Measurements from ENCODE around the gene PHACTR1. TPM values are rescaled to one million over a fixed set of nuclear protein-coding genes. Genes with fewer than 3 reads are reported as not detected.

The PHACTR1 gene
- total and polyA plus RNA-seq, 4 experiments from 2014 or later: 0.03 to 0.44 (median 0.42) TPM

GRCh38 chr6:13025893-13026499 is 309.4 kb downstream of the PHACTR1 start:
- peaks cover 12 to 20% of the 10 kb centered on the region in 2 donors for H3K27me3 Mint-ChIP-seq
- Histone ChIP-seq H3K27me3 (ENCODE audit: insufficient read depth, low read length) (no peaks in the 10 kb centered on the region), H3K27ac (ENCODE audit: low read depth, low read length) (no peak overlapping the region), H3K36me3 (ENCODE audit: insufficient read depth, low read length) (no peaks in the 10 kb centered on the region), H3K9me3 (ENCODE audit: control insufficient read depth in 1 of 2, low read length in 2 of 2) (no peaks in the 10 kb centered on the region), H3K4me1 (ENCODE audit: insufficient read depth, low read length) (no peaks in the 10 kb centered on the region), H3K4me3 (ENCODE audit: low read length in 2 of 2) (no peak overlapping the region)
- no peaks in the 10 kb centered on the region for H3K4me1 Mint-ChIP-seq
- H3K36me3 Mint-ChIP-seq: no peaks in the 10 kb centered on the region
- no peak overlapping the region for H3K4me3 Mint-ChIP-seq
- no peak for DNase-seq
- peaks cover 0 to 2% (median 0%) of the 10 kb centered on the region in 8 donors for H3K9me3 Mint-ChIP-seq
- intact Hi-C loops (cut with micrococcal nuclease): no loop called here
- POLR2A ChIA-PET (ENCODE audit: partially characterized antibody): no interaction called here
- CTCF ChIA-PET (ENCODE audit: partially characterized antibody): no interaction called here
- no peak overlapping the region for H3K27ac Mint-ChIP-seq

- Histone ChIP-seq H3K27me3 (ENCODE audit: insufficient read depth, low read length) (no peaks in the 10 kb centered on the region), H3K36me3 (ENCODE audit: insufficient read depth, low read length) (no peaks in the 10 kb centered on the region), H3K27ac (ENCODE audit: low read depth, low read length) (no peak overlapping the region), H3K4me1 (ENCODE audit: insufficient read depth, low read length) (no peaks in the 10 kb centered on the region), H3K9me3 (ENCODE audit: control insufficient read depth in 1 of 2, low read length in 2 of 2) (no peaks in the 10 kb centered on the region), H3K4me3 (ENCODE audit: low read length in 2 of 2) (no peak overlapping the region)
- no peak for DNase-seq
- H3K36me3 Mint-ChIP-seq: no peaks in the 10 kb centered on the region
- peaks cover 0 to 2% (median 0%) of the 10 kb centered on the region in 8 donors for H3K9me3 Mint-ChIP-seq
- intact Hi-C loops (cut with micrococcal nuclease): no loop called here
- ChIA-PET POLR2A (ENCODE audit: partially characterized antibody) (no interaction called here), CTCF (ENCODE audit: partially characterized antibody) (no interaction called here)
- H3K4me1 Mint-ChIP-seq: no peaks in the 10 kb centered on the region
- peaks cover 10 to 16% of the 10 kb centered on the region in 2 donors for H3K27me3 Mint-ChIP-seq
- peak overlapping the region in 1 of 8 donors; percentile 32 for H3K4me3 Mint-ChIP-seq
- H3K27ac Mint-ChIP-seq: peak overlapping the region in 1 of 7 donors; percentile 7
Observed at GRCh38 chr6:13026557-13026956, 310.0 kb downstream of the PHACTR1 start.

- Histone ChIP-seq H3K4me1 (ENCODE audit: insufficient read depth, low read length) (no peaks in the 10 kb centered on the region), H3K27me3 (ENCODE audit: insufficient read depth, low read length) (no peaks in the 10 kb centered on the region), H3K9me3 (ENCODE audit: control insufficient read depth in 1 of 2, low read length in 2 of 2) (no peaks in the 10 kb centered on the region), H3K27ac (ENCODE audit: low read depth, low read length) (no peak overlapping the region), H3K36me3 (ENCODE audit: insufficient read depth, low read length) (no peaks in the 10 kb centered on the region), H3K4me3 (ENCODE audit: low read length in 2 of 2) (no peak overlapping the region)
- ChIA-PET POLR2A (ENCODE audit: partially characterized antibody) (no interaction called here), CTCF (ENCODE audit: partially characterized antibody) (no interaction called here)
- Mint-ChIP-seq H3K9me3 (peaks cover 0 to 2% (median 0%) of the 10 kb centered on the region in 8 donors), H3K4me3 (no peak overlapping the region), H3K4me1 (no peaks in the 10 kb centered on the region), H3K27ac (no peak overlapping the region), H3K36me3 (no peaks in the 10 kb centered on the region), H3K27me3 (peaks cover 10 to 16% of the 10 kb centered on the region in 2 donors)
- no peak for DNase-seq
- intact Hi-C loops (cut with micrococcal nuclease): no loop called here
Observed at GRCh38 chr6:13027207-13027606, 310.6 kb downstream of the PHACTR1 start.

GRCh38 chr6:13030396-13030795 is 313.8 kb downstream of the PHACTR1 start:
- no peak overlapping the region for H3K4me3 Mint-ChIP-seq
- no peak overlapping the region for H3K4me3 ChIP-seq (ENCODE audit: low read length in 2 of 2)
- no peak overlapping the region for H3K27ac Mint-ChIP-seq
- peaks cover 0 to under 1% (median 0%) of the 10 kb centered on the region in 8 donors for H3K9me3 Mint-ChIP-seq
- H3K27me3 Mint-ChIP-seq: peaks cover 10% of the 10 kb centered on the region in 2 donors
- no peaks in the 10 kb centered on the region for H3K4me1 Mint-ChIP-seq
- CTCF ChIA-PET (ENCODE audit: partially characterized antibody): no interaction called here
- intact Hi-C loops (cut with micrococcal nuclease): no loop called here
- H3K27me3 ChIP-seq (ENCODE audit: insufficient read depth, low read length): no peaks in the 10 kb centered on the region
- no peaks in the 10 kb centered on the region for H3K36me3 Mint-ChIP-seq
- H3K27ac ChIP-seq (ENCODE audit: low read depth, low read length): no peak overlapping the region
- POLR2A ChIA-PET (ENCODE audit: partially characterized antibody): no interaction called here
- H3K36me3 ChIP-seq (ENCODE audit: insufficient read depth, low read length): no peaks in the 10 kb centered on the region
- no peaks in the 10 kb centered on the region for H3K9me3 ChIP-seq (ENCODE audit: control insufficient read depth in 1 of 2, low read length in 2 of 2)
- H3K4me1 ChIP-seq (ENCODE audit: insufficient read depth, low read length): no peaks in the 10 kb centered on the region
- DNase-seq: no peak

- POLR2A ChIA-PET (ENCODE audit: partially characterized antibody): no interaction called here
- CTCF ChIA-PET (ENCODE audit: partially characterized antibody): no interaction called here
- Histone ChIP-seq H3K9me3 (ENCODE audit: control insufficient read depth in 1 of 2, low read length in 2 of 2) (no peaks in the 10 kb centered on the region), H3K27me3 (ENCODE audit: insufficient read depth, low read length) (no peaks in the 10 kb centered on the region), H3K4me3 (ENCODE audit: low read length in 2 of 2) (no peak overlapping the region), H3K36me3 (ENCODE audit: insufficient read depth, low read length) (no peaks in the 10 kb centered on the region), H3K27ac (ENCODE audit: low read depth, low read length) (no peak overlapping the region), H3K4me1 (ENCODE audit: insufficient read depth, low read length) (no peaks in the 10 kb centered on the region)
- Mint-ChIP-seq H3K4me3 (no peak overlapping the region), H3K9me3 (peaks cover 0 to 4% (median 0%) of the 10 kb centered on the region in 8 donors), H3K27me3 (peaks cover 10 to 18% of the 10 kb centered on the region in 2 donors), H3K27ac (no peak overlapping the region), H3K36me3 (no peaks in the 10 kb centered on the region), H3K4me1 (no peaks in the 10 kb centered on the region)
- intact Hi-C loops (cut with micrococcal nuclease): no loop called here
- DNase-seq: no peak
Observed at GRCh38 chr6:13032566-13032965, 316.0 kb downstream of the PHACTR1 start.

GRCh38 chr6:13033145-13033544 is 316.6 kb downstream of the PHACTR1 start:
- Mint-ChIP-seq H3K9me3 (peaks cover 0 to 4% (median 0%) of the 10 kb centered on the region in 8 donors), H3K4me1 (no peaks in the 10 kb centered on the region), H3K4me3 (no peak overlapping the region), H3K27ac (no peak overlapping the region), H3K27me3 (peaks cover 10 to 21% of the 10 kb centered on the region in 2 donors), H3K36me3 (no peaks in the 10 kb centered on the region)
- no peak for DNase-seq
- no peaks in the 10 kb centered on the region for H3K36me3 ChIP-seq (ENCODE audit: insufficient read depth, low read length)
- ChIA-PET CTCF (ENCODE audit: partially characterized antibody) (no interaction called here), POLR2A (ENCODE audit: partially characterized antibody) (no interaction called here)
- no peaks in the 10 kb centered on the region for H3K27me3 ChIP-seq (ENCODE audit: insufficient read depth, low read length)
- no peaks in the 10 kb centered on the region for H3K4me1 ChIP-seq (ENCODE audit: insufficient read depth, low read length)
- H3K9me3 ChIP-seq (ENCODE audit: control insufficient read depth in 1 of 2, low read length in 2 of 2): no peaks in the 10 kb centered on the region
- no peak overlapping the region for H3K27ac ChIP-seq (ENCODE audit: low read depth, low read length)
- H3K4me3 ChIP-seq (ENCODE audit: low read length in 2 of 2): no peak overlapping the region
- intact Hi-C loops (cut with micrococcal nuclease): no loop called here

GRCh38 chr6:13034316-13034715 is 317.7 kb downstream of the PHACTR1 start:
- no peaks in the 10 kb centered on the region for H3K4me1 ChIP-seq (ENCODE audit: insufficient read depth, low read length)
- Mint-ChIP-seq H3K27ac (no peak overlapping the region), H3K9me3 (peaks cover 0 to 4% (median 0%) of the 10 kb centered on the region in 8 donors), H3K27me3 (peaks cover 7 to 18% of the 10 kb centered on the region in 2 donors), H3K4me3 (no peak overlapping the region), H3K36me3 (no peaks in the 10 kb centered on the region), H3K4me1 (no peaks in the 10 kb centered on the region)
- H3K4me3 ChIP-seq (ENCODE audit: low read length in 2 of 2): no peak overlapping the region
- intact Hi-C loops (cut with micrococcal nuclease): no loop called here
- H3K36me3 ChIP-seq (ENCODE audit: insufficient read depth, low read length): no peaks in the 10 kb centered on the region
- H3K27me3 ChIP-seq (ENCODE audit: insufficient read depth, low read length): no peaks in the 10 kb centered on the region
- H3K27ac ChIP-seq (ENCODE audit: low read depth, low read length): no peak overlapping the region
- DNase-seq: no peak
- POLR2A ChIA-PET (ENCODE audit: partially characterized antibody): no interaction called here
- CTCF ChIA-PET (ENCODE audit: partially characterized antibody): no interaction called here
- no peaks in the 10 kb centered on the region for H3K9me3 ChIP-seq (ENCODE audit: control insufficient read depth in 1 of 2, low read length in 2 of 2)

- Histone ChIP-seq H3K27ac (ENCODE audit: low read depth, low read length) (no peak overlapping the region), H3K27me3 (ENCODE audit: insufficient read depth, low read length) (no peaks in the 10 kb centered on the region), H3K4me3 (ENCODE audit: low read length in 2 of 2) (no peak overlapping the region), H3K36me3 (ENCODE audit: insufficient read depth, low read length) (no peaks in the 10 kb centered on the region), H3K4me1 (ENCODE audit: insufficient read depth, low read length) (no peaks in the 10 kb centered on the region), H3K9me3 (ENCODE audit: control insufficient read depth in 1 of 2, low read length in 2 of 2) (no peaks in the 10 kb centered on the region)
- Mint-ChIP-seq H3K27me3 (peaks cover 8 to 24% of the 10 kb centered on the region in 2 donors), H3K4me3 (no peak overlapping the region), H3K36me3 (no peaks in the 10 kb centered on the region), H3K27ac (no peak overlapping the region), H3K4me1 (no peaks in the 10 kb centered on the region), H3K9me3 (peaks cover 0 to 4% (median 0%) of the 10 kb centered on the region in 8 donors)
- ChIA-PET POLR2A (ENCODE audit: partially characterized antibody) (no interaction called here), CTCF (ENCODE audit: partially characterized antibody) (no interaction called here)
- intact Hi-C loops (cut with micrococcal nuclease): no loop called here
- no peak for DNase-seq
Observed at GRCh38 chr6:13035606-13036005, 319.0 kb downstream of the PHACTR1 start.

Measured in CD4-positive, alpha-beta memory T cell (primary cell).